GM12872 (cell line): ENCODE data around the gene CDKAL1.

ENCODE experiments used
- TF ChIP-seq, protein P1 (sequence below): IDR thresholded peaks from 3 replicates; pipeline ENCODE4 v1.5.1; 2011; ENCODE audit warnings: low read depth, mild to moderate bottlenecking, low read length, moderate library complexity; ENCODE audit not compliant: insufficient read depth

CDKAL1 gene

DNA sequence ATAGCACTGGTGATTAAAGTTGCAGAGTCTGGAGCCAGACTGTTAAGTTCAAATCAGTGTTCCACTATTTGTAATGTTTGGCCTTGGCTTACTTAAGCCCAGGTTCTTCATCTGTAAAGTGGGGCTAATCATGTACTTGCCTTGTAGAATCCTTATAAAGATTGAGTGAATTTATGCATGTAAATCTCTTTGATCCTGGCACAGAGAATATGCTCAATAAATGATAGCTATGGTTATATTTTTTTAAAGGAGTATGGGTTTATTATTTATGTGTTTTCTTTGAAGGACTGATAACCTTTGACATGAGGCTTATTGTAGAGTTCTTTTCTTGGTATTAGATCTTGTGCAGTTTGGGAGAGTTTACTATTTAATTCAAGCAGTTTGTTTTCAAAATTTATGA, 89.5 kb downstream of the CDKAL1 start:
- TF ChIP-seq, protein P1, sequence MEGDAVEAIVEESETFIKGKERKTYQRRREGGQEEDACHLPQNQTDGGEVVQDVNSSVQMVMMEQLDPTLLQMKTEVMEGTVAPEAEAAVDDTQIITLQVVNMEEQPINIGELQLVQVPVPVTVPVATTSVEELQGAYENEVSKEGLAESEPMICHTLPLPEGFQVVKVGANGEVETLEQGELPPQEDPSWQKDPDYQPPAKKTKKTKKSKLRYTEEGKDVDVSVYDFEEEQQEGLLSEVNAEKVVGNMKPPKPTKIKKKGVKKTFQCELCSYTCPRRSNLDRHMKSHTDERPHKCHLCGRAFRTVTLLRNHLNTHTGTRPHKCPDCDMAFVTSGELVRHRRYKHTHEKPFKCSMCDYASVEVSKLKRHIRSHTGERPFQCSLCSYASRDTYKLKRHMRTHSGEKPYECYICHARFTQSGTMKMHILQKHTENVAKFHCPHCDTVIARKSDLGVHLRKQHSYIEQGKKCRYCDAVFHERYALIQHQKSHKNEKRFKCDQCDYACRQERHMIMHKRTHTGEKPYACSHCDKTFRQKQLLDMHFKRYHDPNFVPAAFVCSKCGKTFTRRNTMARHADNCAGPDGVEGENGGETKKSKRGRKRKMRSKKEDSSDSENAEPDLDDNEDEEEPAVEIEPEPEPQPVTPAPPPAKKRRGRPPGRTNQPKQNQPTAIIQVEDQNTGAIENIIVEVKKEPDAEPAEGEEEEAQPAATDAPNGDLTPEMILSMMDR, result no peak

DNA sequence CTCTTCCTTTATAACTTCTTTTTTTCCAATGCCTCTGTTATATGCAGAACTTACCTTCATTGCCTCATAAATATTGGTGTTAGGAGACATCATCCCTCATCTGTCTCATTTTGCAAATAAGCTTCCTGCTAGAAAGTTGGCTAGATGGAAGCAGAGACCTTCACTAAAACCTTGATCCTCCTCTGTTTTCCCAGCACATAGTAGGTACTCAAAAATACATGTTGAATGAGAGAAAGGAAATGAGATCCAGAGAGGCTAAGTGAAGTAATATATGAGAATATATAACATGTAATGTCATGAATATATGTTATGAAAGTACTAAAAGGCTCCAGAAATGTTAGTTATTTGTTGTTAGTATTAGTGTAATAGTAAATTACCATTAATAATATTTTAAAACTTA, 91.9 kb downstream of the CDKAL1 start:
- TF ChIP-seq, protein P1, result no peak

DNA sequence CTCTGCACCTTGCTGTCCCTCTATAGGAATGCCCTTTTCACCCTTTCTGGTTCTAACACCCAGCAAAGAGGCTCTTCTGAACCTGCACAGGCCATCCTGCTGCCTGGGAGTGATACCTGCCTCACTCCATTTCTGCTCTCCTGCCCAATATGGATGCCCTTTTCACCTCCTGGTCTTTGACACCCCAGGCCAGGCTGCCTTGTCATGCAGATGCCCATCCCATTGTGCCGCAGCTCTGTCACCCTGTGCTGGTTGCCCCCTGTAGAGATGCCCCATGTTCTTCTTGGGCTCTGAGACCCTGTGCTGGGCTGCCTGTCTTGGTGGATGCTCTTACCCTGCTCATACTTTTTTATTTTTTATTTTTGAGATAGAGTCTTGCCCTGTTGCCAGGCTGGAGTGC, 95.3 kb downstream of the CDKAL1 start:
- TF ChIP-seq, protein P1, result no peak

DNA sequence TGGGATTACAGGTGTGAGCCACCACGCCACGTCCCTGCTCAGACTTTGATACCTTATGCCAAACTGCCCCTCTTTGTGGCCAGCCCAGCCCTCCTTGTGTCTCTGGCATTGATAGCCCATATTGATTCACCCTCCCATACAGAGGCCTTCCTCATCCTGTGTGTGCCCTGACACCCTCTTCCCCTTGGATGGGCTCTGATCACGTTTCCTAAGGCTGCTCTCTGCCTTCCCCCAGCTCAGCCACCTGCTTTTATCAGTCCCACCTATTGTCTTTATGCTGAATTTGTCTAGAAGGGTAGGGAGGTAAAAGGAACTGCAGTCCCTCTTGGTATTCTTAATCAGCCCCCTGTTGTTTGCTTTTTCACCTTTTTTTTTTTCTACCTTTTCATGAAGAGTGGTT, 95.9 kb downstream of the CDKAL1 start:
- TF ChIP-seq, protein P1, result no peak

DNA sequence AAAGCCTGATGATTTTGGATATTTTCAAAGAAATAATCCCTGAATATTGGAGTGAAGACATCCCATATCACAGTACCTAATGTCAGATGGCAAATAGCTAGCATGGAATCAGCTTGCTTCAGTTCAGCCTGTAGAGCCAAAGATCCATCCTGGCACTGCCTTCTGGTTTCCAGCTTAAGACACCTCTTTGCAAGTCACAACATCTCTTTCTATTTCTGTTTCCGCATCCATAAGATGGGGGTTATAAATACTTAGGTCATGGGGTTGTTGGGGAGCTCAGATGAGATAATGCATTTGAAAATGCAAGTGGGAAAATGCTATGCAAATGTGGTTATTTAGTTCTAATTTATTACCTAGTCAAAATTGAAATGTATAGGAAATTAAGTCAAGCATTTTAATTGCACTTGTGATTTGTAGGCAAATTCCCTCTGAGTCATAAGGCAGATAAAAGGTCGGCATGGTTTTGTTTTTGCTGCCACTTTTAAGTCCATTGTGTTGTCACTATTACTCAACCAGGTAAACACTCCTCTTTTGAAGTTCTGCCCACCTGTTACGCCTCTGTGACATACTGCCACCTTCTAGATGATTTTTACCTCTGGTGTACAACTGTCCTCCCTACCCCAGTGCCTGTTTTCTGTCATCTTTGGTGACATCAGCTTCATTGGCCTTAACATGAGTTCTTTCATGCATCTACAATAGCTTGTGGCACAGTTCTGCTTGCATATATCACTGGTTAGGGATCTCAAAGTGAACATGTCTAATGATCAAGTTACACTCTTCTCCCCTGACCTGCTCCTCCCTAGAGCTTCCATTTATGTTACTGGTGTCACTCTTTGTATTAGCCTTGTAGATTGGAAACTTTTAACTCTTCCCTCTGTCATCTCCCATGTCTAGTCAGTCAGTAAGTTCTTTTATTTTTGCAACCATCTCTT, 96.6 kb downstream of the CDKAL1 start:
- TF ChIP-seq, protein P1, result no peak

DNA sequence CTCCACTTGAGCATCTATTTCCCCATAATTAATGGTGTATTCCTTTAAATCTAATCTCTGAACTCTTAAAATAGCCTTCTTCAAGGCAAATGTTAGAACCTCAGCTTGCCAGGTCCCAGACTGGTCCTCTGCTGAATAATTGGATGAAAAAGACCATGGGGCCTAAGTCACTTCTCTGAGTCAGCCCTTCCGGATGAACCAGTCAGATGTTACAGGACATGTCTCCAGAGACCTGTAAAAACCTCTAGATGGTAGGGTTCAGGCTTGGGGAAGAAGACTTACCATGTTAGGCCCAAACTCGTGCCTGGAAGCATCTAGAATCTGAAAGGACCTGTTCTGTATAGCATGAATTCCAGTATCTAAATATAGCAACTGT, 97.3 kb downstream of the CDKAL1 start:
- TF ChIP-seq, protein P1, result no peak

DNA sequence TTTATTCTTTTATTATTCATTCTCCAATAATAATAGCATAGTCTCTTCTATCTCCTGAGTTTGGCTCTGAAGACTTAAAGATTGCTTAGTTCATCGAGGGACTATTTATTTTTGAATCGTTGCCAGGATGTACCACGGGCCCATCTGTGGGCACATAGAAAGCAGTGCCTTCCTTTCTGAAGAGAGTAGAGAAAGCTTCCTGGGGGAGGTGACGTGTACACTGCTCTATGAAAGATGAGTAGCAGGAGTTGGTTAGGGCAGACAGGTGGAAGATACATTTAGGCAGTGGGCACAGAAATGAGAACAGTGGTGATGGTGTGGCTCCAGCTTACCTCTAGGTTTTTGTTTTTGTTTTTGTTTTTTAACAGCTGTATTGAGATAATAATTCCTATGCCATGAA, 98.4 kb downstream of the CDKAL1 start:
- TF ChIP-seq, protein P1, result no peak
